Keratinocyte (primary cell): ENCODE results near the gene GRM4. TPM values are rescaled to one million over a fixed set of nuclear protein-coding genes. Genes with fewer than 3 reads are reported as not detected.

Source experiments
- DNase-seq: peaks from one replicate; pipeline ENCODE4 v3.0.0-alpha.2; 2011; ENCODE audit warnings: low read depth, missing footprints, low spot score
- FAIRE-seq: peaks from 2 replicates; lab custom pipeline; 2011; peaks lifted over from hg19 to GRCh38; lab: Jason Lieb, UNC
- H2AFZ ChIP-seq: 2 replicates; pipeline ENCODE4 v1.6.0; 2012; ENCODE audit warnings: low read length, control low read depth, inconsistent platforms; ENCODE audit not compliant: control insufficient read depth
- H3K27ac ChIP-seq: 2 replicates; pipeline ENCODE4 v1.5.1; 2011; ENCODE audit warnings: low read length; ENCODE audit not compliant: control insufficient read depth, insufficient read depth
- H3K27me3 ChIP-seq: 3 replicates; pipeline ENCODE4 v1.6.0; 2011; ENCODE audit warnings: low read length; ENCODE audit not compliant: control insufficient read depth, insufficient read depth; ENCODE audit errors: extremely low read depth
- H3K36me3 ChIP-seq, 2 experiments: 2 replicates in 1 of 2; 3 replicates in 1 of 2; pipeline ENCODE4 v1.5.1; 2011; ENCODE audit warnings: low read length in 2 of 2, mild to moderate bottlenecking in 1 of 2; ENCODE audit not compliant: control insufficient read depth in 2 of 2, insufficient read depth in 2 of 2; ENCODE audit errors: extremely low read depth in 1 of 2
- H3K4me1 ChIP-seq: 3 replicates; pipeline ENCODE4 v1.5.1; 2011; ENCODE audit warnings: low read length; ENCODE audit not compliant: control insufficient read depth, insufficient read depth; ENCODE audit errors: extremely low read depth
- H3K4me2 ChIP-seq: 3 replicates; pipeline ENCODE4 v1.6.0; 2011; ENCODE audit warnings: low read depth, low read length; ENCODE audit not compliant: control insufficient read depth, insufficient read depth; ENCODE audit errors: extremely low read depth
- H3K4me3 ChIP-seq, 3 experiments: fragments of 200-600 bp in 1 of 3; sonication (generic) in 1 of 3; 2 replicates in 2 of 3; 3 replicates in 1 of 3; pipeline ENCODE4 v1.5.1; 2011 to 2016; ENCODE audit warnings: low read length in 3 of 3, mild to moderate bottlenecking in 3 of 3, control low read depth in 2 of 3, inconsistent platforms in 1 of 3, low read depth in 1 of 3, mixed read lengths in 1 of 3, mixed run types in 1 of 3, moderate library complexity in 1 of 3; ENCODE audit not compliant: control insufficient read depth in 2 of 3, insufficient read depth in 2 of 3; ENCODE audit errors: extremely low read depth in 1 of 3
- H3K79me2 ChIP-seq: 2 replicates; pipeline ENCODE4 v1.6.0; 2012; ENCODE audit warnings: low read length; ENCODE audit not compliant: control insufficient read depth, insufficient read depth
- H3K9ac ChIP-seq: 3 replicates; pipeline ENCODE4 v1.6.0; 2011; ENCODE audit warnings: low read length; ENCODE audit not compliant: control insufficient read depth, insufficient read depth; ENCODE audit errors: extremely low read depth
- H3K9me1 ChIP-seq: 3 replicates; pipeline ENCODE4 v1.6.0; 2011; ENCODE audit warnings: low read length; ENCODE audit not compliant: control insufficient read depth, insufficient read depth; ENCODE audit errors: extremely low read depth
- H3K9me3 ChIP-seq: 2 replicates; pipeline ENCODE4 v1.5.1; 2012; ENCODE audit warnings: low read depth, low read length; ENCODE audit not compliant: control insufficient read depth
- H4K20me1 ChIP-seq: 3 replicates; pipeline ENCODE4 v1.6.0; 2011; ENCODE audit warnings: low read length; ENCODE audit not compliant: control insufficient read depth, insufficient read depth; ENCODE audit errors: extremely low read depth
- EZH2 ChIP-seq: IDR thresholded peaks from one replicate; pipeline ENCODE4 v1.6.1; 2012; ENCODE audit warnings: inconsistent platforms, mild to moderate bottlenecking, low read length, moderate library complexity
- dilution Hi-C: fragments of 300-500 bp; cut with MboI; formaldehyde crosslinking; loops from one replicate; pipeline ENCODE4 v1.7.0; 2020; ENCODE audit warnings: low sequenced_read_pairs; ENCODE audit not compliant: extremely low pct_ligation_motif_present
- polyA plus RNA-seq, 5 experiments: library from polyadenylated mRNA; depleted of rRNA in 3 of 5; stranded (reverse) in 3 of 5; stranded (forward) in 1 of 5; unstranded in 1 of 5; fragments of >200 nt; gene quantifications; 1 replicate in 1 of 5; 2 replicates in 3 of 5; 3 replicates in 1 of 5; pipeline versions ENCODE4 v1.2.1 to v1.2.3, GENCODE V29; 2011 to 2012; ENCODE audit warnings: missing spikeins in 2 of 5, low read depth in 1 of 5, low replicate concordance in 1 of 5
- TF ChIP-seq, protein P1 (sequence below), 3 experiments: IDR thresholded peaks in 1 of 3; conservative IDR thresholded peaks in 1 of 3; optimal IDR thresholded peaks in 1 of 3; 2 replicates in 2 of 3; 3 replicates in 1 of 3; pipeline versions ENCODE3 to v1.5.1; 2011; ENCODE audit warnings: low read length in 3 of 3, mild to moderate bottlenecking in 3 of 3, moderate library complexity in 2 of 3, control low read depth in 1 of 3, inconsistent platforms in 1 of 3; ENCODE audit not compliant: insufficient read depth in 2 of 3; ENCODE audit errors: extremely low read depth in 1 of 3

GRM4 gene
- polyA plus RNA-seq, 1 donor (not counting 4 experiments of a cell fraction or from before 2014, with no cell fraction given), result not detected

DNA sequence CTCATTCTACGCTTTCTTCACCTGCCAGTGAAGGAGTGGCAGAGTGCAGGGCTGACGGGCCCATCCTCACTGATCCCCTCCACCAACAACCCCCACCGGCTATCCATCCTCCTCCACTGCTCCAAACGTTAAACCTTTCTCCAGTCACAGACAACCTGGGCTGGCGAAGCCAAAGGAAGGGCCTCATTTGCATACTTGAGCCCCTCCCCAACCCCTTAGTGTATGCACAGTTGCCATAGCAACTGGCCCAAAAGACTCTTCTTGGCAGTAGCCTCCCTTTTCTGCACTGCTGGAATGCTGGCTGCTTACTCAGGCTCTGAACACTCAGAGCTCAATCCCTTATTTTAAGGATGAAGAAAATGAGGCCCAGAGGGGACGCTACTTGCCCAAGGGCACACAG, 130.3 kb downstream of the GRM4 start:
- TF ChIP-seq EZH2, result no peak
- TF ChIP-seq, protein P1, sequence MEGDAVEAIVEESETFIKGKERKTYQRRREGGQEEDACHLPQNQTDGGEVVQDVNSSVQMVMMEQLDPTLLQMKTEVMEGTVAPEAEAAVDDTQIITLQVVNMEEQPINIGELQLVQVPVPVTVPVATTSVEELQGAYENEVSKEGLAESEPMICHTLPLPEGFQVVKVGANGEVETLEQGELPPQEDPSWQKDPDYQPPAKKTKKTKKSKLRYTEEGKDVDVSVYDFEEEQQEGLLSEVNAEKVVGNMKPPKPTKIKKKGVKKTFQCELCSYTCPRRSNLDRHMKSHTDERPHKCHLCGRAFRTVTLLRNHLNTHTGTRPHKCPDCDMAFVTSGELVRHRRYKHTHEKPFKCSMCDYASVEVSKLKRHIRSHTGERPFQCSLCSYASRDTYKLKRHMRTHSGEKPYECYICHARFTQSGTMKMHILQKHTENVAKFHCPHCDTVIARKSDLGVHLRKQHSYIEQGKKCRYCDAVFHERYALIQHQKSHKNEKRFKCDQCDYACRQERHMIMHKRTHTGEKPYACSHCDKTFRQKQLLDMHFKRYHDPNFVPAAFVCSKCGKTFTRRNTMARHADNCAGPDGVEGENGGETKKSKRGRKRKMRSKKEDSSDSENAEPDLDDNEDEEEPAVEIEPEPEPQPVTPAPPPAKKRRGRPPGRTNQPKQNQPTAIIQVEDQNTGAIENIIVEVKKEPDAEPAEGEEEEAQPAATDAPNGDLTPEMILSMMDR (optimal IDR thresholded peaks at IDR 0.05 in 1 of 3, IDR thresholded peaks at IDR 0.05 in 1 of 3, conservative IDR thresholded peaks at IDR 0.05 in 1 of 3; ENCODE audit: extremely low read depth in 1 of 3, insufficient read depth in 2 of 3, low read length in 3 of 3), result no peak
- H3K36me3 ChIP-seq, result no peaks in the 10 kb centered on the region
- H2AFZ ChIP-seq, result no peak overlapping the region
- H4K20me1 ChIP-seq, result no peaks in the 10 kb centered on the region
- no peaks in the 10 kb centered on the region for H3K9me3 ChIP-seq
- no peak for DNase-seq
- no peak overlapping the region for H3K9ac ChIP-seq
- H3K79me2 ChIP-seq, result no peaks in the 10 kb centered on the region
- H3K27me3 ChIP-seq, result no peaks in the 10 kb centered on the region
- no peak for FAIRE-seq
- dilution Hi-C loops, result no loop called here
- no peak overlapping the region for H3K4me2 ChIP-seq
- H3K4me3 ChIP-seq, result no peak overlapping the region
- H3K9me1 ChIP-seq, result no peaks in the 10 kb centered on the region
- no peak overlapping the region for H3K27ac ChIP-seq
- H3K4me1 ChIP-seq, result no peaks in the 10 kb centered on the region

DNA sequence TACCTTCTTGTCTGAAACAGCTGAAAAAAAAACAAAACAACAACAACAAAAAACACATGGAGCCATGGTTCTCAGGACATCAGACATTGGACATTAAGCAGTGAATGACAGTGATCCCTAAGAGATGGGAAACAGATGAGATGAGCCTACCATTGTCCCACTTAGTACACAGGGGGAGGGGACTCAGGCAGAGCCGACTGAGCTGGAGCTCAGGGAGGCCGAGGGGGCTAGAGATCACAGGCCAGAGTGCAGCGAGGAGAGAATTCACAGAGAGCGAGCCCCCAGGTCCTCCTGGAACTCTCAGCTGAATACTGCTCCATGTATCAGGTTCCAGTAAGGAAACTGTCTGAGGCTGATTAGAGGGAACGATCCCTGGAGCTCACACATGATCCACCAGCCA, 134.6 kb downstream of the GRM4 start:
- Histone ChIP-seq H3K36me3 (no peaks in the 10 kb centered on the region), H3K79me2 (no peaks in the 10 kb centered on the region), H3K4me1 (no peaks in the 10 kb centered on the region), H3K9me1 (no peaks in the 10 kb centered on the region), H3K27ac (no peak overlapping the region), H2AFZ (no peak overlapping the region), H3K9ac (no peak overlapping the region), H4K20me1 (no peaks in the 10 kb centered on the region), H3K9me3 (no peaks in the 10 kb centered on the region), H3K4me2 (no peak overlapping the region), H3K4me3 (no peak overlapping the region), H3K27me3 (no peaks in the 10 kb centered on the region)
- FAIRE-seq (no peak), DNase-seq (no peak)
- dilution Hi-C loops, result no loop called here
- TF ChIP-seq EZH2, result no peak
- TF ChIP-seq, protein P1 (optimal IDR thresholded peaks at IDR 0.05 in 1 of 3, IDR thresholded peaks at IDR 0.05 in 1 of 3, conservative IDR thresholded peaks at IDR 0.05 in 1 of 3; ENCODE audit: extremely low read depth in 1 of 3, insufficient read depth in 2 of 3, low read length in 3 of 3), result no peak
